ENCODE results near the gene ZNF839.
"Not testable (repeated sequence)": the region's sequence is repeated elsewhere in the genome, so short reads cannot be mapped to it uniquely, and the experiment has no call there.

The ZNF839 gene

GRCh38 chr14:102348376-102348775 is 28.8 kb downstream of the ZNF839 start:
- no peaks in the 10 kb centered on the region for H3K79me2 ChIP-seq (ENCODE audit: insufficient read depth, low read depth)

GRCh38 chr14:102351023-102351422 is 31.5 kb downstream of the ZNF839 start:
- H4K20me1 ChIP-seq (ENCODE audit: insufficient read depth): no peaks in the 10 kb centered on the region
- no peak overlapping the region for H3K9ac ChIP-seq
- no peaks in the 10 kb centered on the region for H3K79me2 ChIP-seq (ENCODE audit: insufficient read depth, low read depth)
- H3K36me3 ChIP-seq (ENCODE audit: insufficient read depth): no peaks in the 10 kb centered on the region; the same call in 1 of the 2 replicates
- no peaks in the 10 kb centered on the region for H3K27me3 ChIP-seq (ENCODE audit: insufficient read depth, low read depth)
- no peak for TF ChIP-seq CTCF (conservative IDR thresholded peaks at IDR 0.05; ENCODE audit: low read depth, low read length)
- no peaks in the 10 kb centered on the region for H3K4me1 ChIP-seq (ENCODE audit: low read depth, poor library complexity, severe bottlenecking)
- H3K4me3 ChIP-seq (IDR thresholded peaks at IDR 0.05; ENCODE audit: insufficient read depth, low read depth, low read length): no peak overlapping the region
- no peak overlapping the region for H2AFZ ChIP-seq (ENCODE audit: low read depth)
- no peak overlapping the region for H3K4me2 ChIP-seq
- H3K27ac ChIP-seq: no peak overlapping the region

More at GRCh38 chr14:102348376-102348775, 28.8 kb downstream of the ZNF839 start:
- Histone ChIP-seq H3K4me2 (no peak overlapping the region), H3K27me3 (ENCODE audit: insufficient read depth, low read depth) (no peaks in the 10 kb centered on the region), H3K27ac (no peak overlapping the region), H4K20me1 (ENCODE audit: insufficient read depth) (no peaks in the 10 kb centered on the region), H3K4me1 (ENCODE audit: low read depth, poor library complexity, severe bottlenecking) (no peaks in the 10 kb centered on the region), H3K36me3 (ENCODE audit: insufficient read depth) (no peaks in the 10 kb centered on the region), H2AFZ (ENCODE audit: low read depth) (no peak overlapping the region), H3K4me3 (IDR thresholded peaks at IDR 0.05; ENCODE audit: insufficient read depth, low read depth, low read length) (no peak overlapping the region), H3K9ac (no peak overlapping the region)
- TF ChIP-seq CTCF (conservative IDR thresholded peaks at IDR 0.05; ENCODE audit: low read depth, low read length): no peak

GRCh38 chr14:102351593-102351992 is 32.0 kb downstream of the ZNF839 start:
- not testable (repeated sequence) for H3K4me3 ChIP-seq (IDR thresholded peaks at IDR 0.05; ENCODE audit: insufficient read depth, low read depth, low read length); H3K36me3 ChIP-seq (ENCODE audit: insufficient read depth); H3K4me2 ChIP-seq; H3K79me2 ChIP-seq (ENCODE audit: insufficient read depth, low read depth); H4K20me1 ChIP-seq (ENCODE audit: insufficient read depth); H3K4me1 ChIP-seq (ENCODE audit: low read depth, poor library complexity, severe bottlenecking); H3K9ac ChIP-seq; H2AFZ ChIP-seq (ENCODE audit: low read depth); H3K27ac ChIP-seq; H3K27me3 ChIP-seq (ENCODE audit: insufficient read depth, low read depth)

GRCh38 chr14:102352213-102352612 is 32.7 kb downstream of the ZNF839 start:
- Histone ChIP-seq H3K4me3 (IDR thresholded peaks at IDR 0.05; ENCODE audit: insufficient read depth, low read depth, low read length) (no peak overlapping the region), H3K27ac (no peak overlapping the region), H4K20me1 (ENCODE audit: insufficient read depth) (no peaks in the 10 kb centered on the region), H3K36me3 (ENCODE audit: insufficient read depth) (no peaks in the 10 kb centered on the region; the same call in 1 of the 2 replicates), H3K27me3 (ENCODE audit: insufficient read depth, low read depth) (no peaks in the 10 kb centered on the region), H3K4me2 (no peak overlapping the region), H3K9ac (no peak overlapping the region), H3K4me1 (ENCODE audit: low read depth, poor library complexity, severe bottlenecking) (no peaks in the 10 kb centered on the region), H2AFZ (ENCODE audit: low read depth) (no peak overlapping the region), H3K79me2 (ENCODE audit: insufficient read depth, low read depth) (no peaks in the 10 kb centered on the region)
- TF ChIP-seq CTCF (conservative IDR thresholded peaks at IDR 0.05; ENCODE audit: low read depth, low read length): no peak

GRCh38 chr14:102353126-102353619 is 33.6 kb downstream of the ZNF839 start:
- no peaks in the 10 kb centered on the region for H3K27me3 ChIP-seq (ENCODE audit: insufficient read depth, low read depth)
- H3K4me2 ChIP-seq: no peak overlapping the region
- no peak for TF ChIP-seq CTCF (conservative IDR thresholded peaks at IDR 0.05; ENCODE audit: low read depth, low read length)
- H3K4me3 ChIP-seq (IDR thresholded peaks at IDR 0.05; ENCODE audit: insufficient read depth, low read depth, low read length): no peak overlapping the region
- no peak overlapping the region for H3K9ac ChIP-seq
- no peak overlapping the region for H3K27ac ChIP-seq
- no peak overlapping the region for H2AFZ ChIP-seq (ENCODE audit: low read depth)
- no peaks in the 10 kb centered on the region for H3K79me2 ChIP-seq (ENCODE audit: insufficient read depth, low read depth)
- H3K36me3 ChIP-seq (ENCODE audit: insufficient read depth): no peaks in the 10 kb centered on the region; the same call in 1 of the 2 replicates
- no peaks in the 10 kb centered on the region for H4K20me1 ChIP-seq (ENCODE audit: insufficient read depth)
- H3K4me1 ChIP-seq (ENCODE audit: low read depth, poor library complexity, severe bottlenecking): no peaks in the 10 kb centered on the region
